ENCODE results near the gene MAEL.

Gene MAEL

DNA sequence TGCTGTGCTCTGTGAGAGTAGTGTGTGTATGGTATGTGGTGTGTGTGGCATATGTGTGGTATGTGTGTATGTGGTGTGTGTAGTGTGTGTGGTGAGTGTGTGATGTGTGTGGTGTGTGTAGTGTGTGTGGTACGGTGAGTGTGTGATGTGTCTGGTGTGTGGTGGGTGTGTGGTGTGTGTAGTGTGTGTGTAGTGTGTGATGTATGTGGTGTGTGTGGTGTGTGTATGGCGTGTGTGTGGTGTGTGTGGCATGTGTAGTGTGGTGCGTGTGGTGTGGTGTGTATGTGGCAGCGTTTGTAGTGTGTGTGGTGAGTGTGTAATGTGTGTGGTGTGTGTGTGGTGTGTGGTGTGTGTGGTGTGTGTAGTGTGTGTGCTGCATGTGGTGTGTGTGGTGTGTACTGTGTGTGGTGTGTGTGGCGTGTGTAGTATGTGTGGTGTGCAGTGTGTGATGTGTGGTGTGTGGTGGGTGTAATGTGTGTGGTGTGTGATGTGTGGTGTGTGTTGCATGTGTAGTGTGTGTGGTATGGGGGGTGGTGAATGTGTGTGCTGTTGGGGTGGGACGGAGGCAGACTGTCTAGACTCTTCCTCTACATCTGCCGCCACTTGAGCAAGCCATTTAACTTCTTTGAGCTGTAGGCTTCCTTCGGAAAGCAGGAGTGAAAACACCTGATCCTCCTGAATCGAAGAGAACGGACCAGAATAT is 67.6 kb downstream of the MAEL start:
- DNase-seq (ENCODE audit: low spot score): no peak

DNA sequence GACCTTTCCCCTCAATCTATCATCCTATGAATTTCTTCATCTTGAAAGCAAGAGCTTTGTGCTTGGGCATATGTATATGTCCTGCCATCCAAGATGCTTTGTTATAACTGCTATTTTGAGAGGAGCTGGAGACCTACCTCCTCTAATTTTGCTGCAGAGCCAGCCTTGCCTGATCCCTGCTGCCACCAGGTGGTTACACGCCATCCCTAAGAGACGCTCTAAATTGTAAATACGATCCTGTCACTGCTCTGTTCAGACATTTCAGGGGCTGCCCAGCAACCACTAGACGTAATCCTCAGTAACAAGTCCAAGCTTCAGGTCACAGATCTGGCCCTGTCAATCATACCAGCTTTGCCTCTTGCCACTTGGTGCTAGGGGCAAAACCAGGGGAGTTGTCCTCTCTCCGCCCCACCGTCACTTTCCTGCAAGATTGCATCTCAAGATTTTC is 68.2 kb downstream of the MAEL start:
- DNase-seq (ENCODE audit: low spot score): no peak

- DNase-seq (ENCODE audit: low spot score): peak; percentile 66
These were observed 70.1 kb downstream of the MAEL start for GRCh38 chr1:167059045-167059808.

GRCh38 chr1:167059809-167060107 is 70.7 kb downstream of the MAEL start:
- no peak for DNase-seq (ENCODE audit: low spot score)

DNA sequence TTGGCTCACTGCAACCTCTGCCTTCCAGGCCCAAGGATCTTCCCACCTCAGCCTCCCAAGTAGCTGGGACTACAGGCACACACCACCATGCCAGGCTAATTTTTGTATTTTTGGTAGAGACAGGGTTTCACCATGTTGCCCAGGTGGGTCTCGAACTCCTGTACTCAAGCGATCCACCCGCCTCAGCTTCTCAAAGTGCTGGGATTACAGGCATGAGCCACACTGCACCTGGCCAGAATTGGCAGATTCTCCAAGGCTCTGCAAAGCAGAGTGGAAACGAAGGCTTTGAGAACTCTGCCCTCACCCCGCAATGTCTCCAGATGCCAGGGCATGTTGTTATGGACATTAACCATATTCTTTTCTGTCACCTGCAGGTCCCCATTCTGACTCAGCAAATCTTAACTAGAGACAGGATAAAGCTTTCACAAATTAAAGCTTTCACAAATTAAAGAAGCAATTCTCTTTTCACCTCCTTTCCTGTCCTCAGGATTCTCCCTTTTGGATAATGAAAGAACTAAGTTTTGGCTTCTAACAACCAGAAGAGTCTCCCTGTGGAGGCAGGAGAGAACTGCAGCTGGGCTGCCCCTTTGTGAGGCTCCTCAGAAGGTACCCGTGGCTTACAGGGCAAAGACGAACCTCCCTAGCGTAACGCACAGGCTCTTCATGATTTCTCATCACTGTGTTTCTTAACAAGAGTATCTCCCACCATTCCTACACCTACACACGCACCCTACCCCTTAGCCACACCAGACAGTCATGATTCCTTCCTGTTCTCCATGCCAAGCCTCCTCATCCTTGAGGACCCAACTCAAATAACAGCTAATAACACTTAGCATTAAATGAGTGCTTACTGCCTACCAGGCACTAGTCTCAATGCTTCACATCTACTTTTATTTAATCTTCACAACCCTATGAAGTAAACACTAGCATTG is 71.3 kb downstream of the MAEL start:
- DNase-seq (ENCODE audit: low spot score): no peak

DNA sequence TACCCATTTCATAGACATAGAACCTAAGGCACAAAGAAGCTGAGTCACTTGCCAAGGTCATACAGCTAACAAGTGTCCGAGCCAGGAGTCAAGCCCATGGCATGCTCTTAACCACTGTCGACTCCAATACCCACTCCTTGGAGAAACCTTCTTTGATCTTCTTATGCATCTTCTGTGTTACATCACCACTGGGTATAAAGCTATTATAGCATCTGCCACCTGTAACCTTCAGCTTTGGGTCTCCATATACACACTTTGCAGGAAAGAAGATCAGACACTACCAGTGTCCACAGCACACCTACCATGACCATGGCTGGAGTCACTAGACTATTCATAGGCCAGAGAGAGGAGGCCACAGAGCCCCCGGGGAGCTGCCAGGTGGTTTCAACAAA is 72.0 kb downstream of the MAEL start:
- DNase-seq (ENCODE audit: low spot score): no peak

DNA sequence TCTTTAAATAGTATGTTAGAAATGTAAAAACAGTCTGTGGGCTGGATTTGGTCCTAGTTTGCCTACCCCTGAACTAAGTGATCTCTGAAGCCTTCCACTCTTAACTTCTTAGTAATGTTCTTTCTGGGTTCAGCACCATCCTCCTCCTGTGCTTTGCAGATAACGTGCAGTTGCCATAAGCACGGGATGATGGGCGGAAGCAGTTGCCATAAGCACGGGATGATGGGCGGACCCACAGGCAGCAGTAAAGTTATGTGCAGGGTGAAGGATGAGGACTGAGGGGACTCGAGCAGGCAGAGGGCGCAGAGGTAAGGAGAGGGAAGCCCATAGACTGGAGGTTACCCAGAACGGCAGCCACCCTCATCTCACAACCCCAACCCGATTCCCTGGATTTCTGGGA is 75.5 kb downstream of the MAEL start:
- DNase-seq (ENCODE audit: low spot score): no peak

- DNase-seq (ENCODE audit: low spot score): no peak
These were observed 76.4 kb downstream of the MAEL start for GRCh38 chr1:167065471-167065870.

- peak; percentile 79 for DNase-seq (ENCODE audit: low spot score)
These were observed 77.4 kb downstream of the MAEL start for GRCh38 chr1:167066333-167067122.

DNA sequence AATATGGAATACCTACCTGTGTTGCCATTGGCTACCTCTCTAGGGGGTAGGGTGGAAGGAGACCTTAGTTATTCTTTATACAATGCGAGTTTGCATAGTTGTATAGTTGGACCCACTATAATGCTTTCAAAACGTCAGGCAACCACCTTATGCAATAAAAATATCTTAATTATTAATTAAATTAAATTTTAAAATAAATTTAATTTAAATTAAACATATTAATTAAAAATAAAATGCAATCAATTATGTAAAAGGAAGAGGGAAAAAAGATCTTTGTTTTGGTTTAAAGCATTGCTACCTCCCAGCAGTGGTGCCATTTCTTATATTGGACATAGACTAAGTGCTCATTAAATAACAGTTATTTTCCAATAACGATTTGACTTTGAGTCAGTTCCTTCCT is 78.8 kb downstream of the MAEL start:
- DNase-seq (ENCODE audit: low spot score): no peak

DNA sequence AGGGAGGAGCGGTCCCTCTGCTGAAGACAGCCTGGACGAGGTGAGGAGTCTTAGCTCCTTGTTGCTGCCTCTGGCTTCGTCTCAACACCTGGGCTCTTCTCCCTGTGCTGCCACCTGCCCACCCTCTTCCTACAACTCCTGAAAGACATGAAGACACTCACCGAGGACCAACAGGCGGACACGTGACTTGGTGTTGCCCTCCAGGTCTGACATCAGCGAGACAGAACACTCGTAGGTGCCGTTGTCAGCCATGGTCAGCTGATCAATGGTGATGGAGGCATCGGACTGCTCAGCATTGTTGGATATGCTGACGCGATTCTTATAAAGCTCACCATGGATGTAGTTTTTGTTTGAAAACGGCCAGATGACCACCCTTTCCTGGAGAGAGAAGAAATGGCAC is 79.7 kb downstream of the MAEL start:
- no peak for DNase-seq (ENCODE audit: low spot score)

DNA sequence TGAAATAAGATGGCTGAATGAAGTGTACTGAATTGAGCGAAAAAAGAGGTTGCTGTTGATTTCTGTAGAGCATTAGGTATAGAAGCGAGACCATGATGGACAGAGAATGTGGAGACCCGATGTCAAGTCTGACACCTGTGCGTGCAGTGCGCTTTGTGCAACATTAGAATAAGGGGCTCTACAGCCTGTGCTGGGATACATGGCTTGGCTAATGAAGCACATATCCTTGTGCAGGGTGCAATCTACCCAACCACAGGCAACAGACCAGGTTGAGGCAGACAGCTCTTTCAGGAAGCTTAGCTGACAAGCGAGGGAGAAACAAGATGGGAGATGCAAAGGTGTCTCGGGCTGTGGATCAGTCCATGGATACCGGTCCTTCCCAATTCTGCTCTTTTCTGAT is 82.2 kb downstream of the MAEL start:
- no peak for DNase-seq (ENCODE audit: low spot score)

All from CD4-positive, alpha-beta T cell treated with Interleukin-15 for 4 hours (primary cell).